ENCODE measurements around the gene MGAT5. TPM values are rescaled to one million over a fixed set of nuclear protein-coding genes. Genes with fewer than 3 reads are reported as not detected.
A peak's percentile ranks its signal among the peaks of the same experiment; 100 is the strongest.

MGAT5 gene
- polyA plus RNA-seq, 6 donors from 2014 or later, result 9.7 to 41.3 (median 29.6) TPM

DNA sequence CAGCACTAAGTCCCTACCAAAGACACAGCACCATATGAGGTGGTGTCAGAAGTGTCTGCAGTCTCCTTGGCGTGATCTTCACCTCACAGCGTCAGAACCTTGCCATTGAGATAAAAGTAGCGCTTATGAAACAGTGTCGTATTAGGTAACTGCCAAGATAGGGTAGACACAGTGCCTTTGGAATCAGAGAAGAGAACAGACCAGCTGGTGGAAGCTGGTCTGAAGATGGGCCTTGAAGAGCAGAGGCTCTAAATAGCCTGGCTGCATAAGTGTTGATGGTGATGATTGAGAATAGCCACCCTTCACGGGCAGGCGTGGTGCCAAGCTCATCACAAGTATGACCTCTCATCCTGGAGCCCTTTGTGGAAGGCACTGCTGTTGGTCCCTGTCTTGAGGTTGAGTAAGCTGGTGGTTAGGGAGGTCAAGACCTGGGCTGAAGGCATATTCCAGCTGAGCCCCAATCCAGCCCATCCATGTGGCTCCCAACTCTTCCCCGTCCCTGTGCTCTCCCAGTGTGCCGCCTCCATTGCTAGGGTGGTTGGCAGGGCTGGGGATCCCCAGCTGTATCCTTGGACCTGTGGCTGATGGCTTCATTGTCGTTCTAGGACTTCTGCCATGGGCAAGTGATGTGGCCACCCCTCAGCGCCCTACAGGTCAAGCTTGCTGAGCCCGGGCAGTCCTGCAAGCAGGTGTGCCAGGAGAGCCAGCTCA, 187.4 kb downstream of the MGAT5 start:
- H3K27me3 Mint-ChIP-seq, result no peaks in the 10 kb centered on the region
- H3K36me3 Mint-ChIP-seq, result peaks cover 8 to 16% of the 10 kb centered on the region in 2 donors
- H3K4me3 Mint-ChIP-seq, result peak overlapping the region in 1 of 8 donors; percentile 15
- H3K4me1 Mint-ChIP-seq, result peaks cover 0 to 5% (median 4%) of the 10 kb centered on the region in 3 donors
- ATAC-seq (ENCODE audit: low read depth in 2 of 2), result no peak
- H3K27ac Mint-ChIP-seq, result peak overlapping the region in 4 of 6 donors; percentile 37 to 88 (median 65)
- H3K9me3 Mint-ChIP-seq, result no peaks in the 10 kb centered on the region
- no peak for DNase-seq

DNA sequence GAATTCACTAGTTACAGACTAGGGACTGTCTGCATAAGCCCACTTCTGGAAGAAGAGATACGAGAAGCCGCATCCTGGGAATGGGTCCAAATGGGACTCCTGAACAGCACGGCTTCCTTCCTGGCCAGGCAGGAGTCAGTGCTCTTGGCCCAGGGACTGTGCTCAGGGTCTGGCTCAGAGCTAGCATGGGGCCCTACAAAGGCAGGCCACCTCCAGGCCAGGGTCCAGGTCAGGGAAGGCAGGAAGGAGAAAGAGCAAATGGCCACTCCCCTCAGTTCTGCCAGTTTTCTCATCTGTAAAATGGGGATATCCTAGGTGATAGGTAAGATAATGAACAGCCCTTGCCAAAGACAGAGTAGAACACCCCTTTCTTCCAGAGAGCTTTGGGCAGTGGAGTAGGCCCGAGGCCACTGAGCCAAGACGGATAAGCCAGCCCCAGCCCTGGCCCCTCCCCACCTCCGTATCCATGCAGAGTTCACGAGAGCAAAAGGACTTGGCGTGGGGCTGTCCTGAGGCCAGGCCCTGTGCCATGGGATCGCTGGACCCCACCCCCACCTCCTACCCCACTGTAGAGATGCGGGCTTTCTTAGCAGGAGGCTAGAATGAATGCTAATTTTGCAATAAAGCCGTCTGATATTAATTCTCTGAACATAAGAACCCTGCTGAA, 190.1 kb downstream of the MGAT5 start:
- Mint-ChIP-seq H3K4me3 (peak overlapping the region in 1 of 8 donors; percentile 9), H3K36me3 (peaks cover 12 to 24% of the 10 kb centered on the region in 2 donors), H3K4me1 (peaks cover 0 to 9% (median 4%) of the 10 kb centered on the region in 3 donors), H3K27ac (peak overlapping the region in 1 of 6 donors; percentile 52), H3K27me3 (no peaks in the 10 kb centered on the region), H3K9me3 (peaks cover 0 to 2% (median 0%) of the 10 kb centered on the region in 7 donors)
- DNase-seq, result no peak
- no peak for ATAC-seq (ENCODE audit: low read depth in 2 of 2)

DNA sequence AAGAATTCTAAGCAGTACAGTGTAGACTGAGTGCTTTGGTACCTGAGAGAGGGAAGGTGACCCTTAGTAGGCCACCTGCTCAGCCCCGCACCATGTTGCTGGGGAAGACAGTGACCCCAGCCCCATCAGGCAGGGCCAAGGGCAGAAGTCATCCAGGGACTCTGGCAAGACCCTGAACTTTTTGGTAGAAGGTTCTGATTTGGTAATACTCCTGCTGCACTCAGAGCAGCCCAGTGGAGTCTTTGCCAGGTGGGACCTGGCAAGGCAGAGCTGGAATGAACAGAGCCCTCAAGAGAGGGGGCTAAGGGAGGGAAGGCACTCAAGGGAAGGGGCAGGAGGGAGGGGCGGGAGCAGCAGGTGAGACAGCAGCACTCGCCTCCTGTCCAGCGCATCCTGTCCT, 191.2 kb downstream of the MGAT5 start:
- peaks cover 8 to 19% of the 10 kb centered on the region in 2 donors for H3K36me3 Mint-ChIP-seq
- no peak for DNase-seq
- peaks cover 0 to 9% (median 4%) of the 10 kb centered on the region in 3 donors for H3K4me1 Mint-ChIP-seq
- peaks cover 0 to 2% (median 0%) of the 10 kb centered on the region in 7 donors for H3K9me3 Mint-ChIP-seq
- peak overlapping the region in 2 of 6 donors; percentile 26 to 73 for H3K27ac Mint-ChIP-seq
- peak overlapping the region in 1 of 8 donors; percentile 5 for H3K4me3 Mint-ChIP-seq
- no peaks in the 10 kb centered on the region for H3K27me3 Mint-ChIP-seq
- ATAC-seq (ENCODE audit: low read depth in 2 of 2), result no peak

GRCh38 chr2:134445985-134446382, 192.1 kb downstream of the MGAT5 start:
- Mint-ChIP-seq H3K27ac (peak overlapping the region in 2 of 6 donors; percentile 26 to 49), H3K36me3 (peaks cover 4 to 12% of the 10 kb centered on the region in 2 donors)

DNA sequence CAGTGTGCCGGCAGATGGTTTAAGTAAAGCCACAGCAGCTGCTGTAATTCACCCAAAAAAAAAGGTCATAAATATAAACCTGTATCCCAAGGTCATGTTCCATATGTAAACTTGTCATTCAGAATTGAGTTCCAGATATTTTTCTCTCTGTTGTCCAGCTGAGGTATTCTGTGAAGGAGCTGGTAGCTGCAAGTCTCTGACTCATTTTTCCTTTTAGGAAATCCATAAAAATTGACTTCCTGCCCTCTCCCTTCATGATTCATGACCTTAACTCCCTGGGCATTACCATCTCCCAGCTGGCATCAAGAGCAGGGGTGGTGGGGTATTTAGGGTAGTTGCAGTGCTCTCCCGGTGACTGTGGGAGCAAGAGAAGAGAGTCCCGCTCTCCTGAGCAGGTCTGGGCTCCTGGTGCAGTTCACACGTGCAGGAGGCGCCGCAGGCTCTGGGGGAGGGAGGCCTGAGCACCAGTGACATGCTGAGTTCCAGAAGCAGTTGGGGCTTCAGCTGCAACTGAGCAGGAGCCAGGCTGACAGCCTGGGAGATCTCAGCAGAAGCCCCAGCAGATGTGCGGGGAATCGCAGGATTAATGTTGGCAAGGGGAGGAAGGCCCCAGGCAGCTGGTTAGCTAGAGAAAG, 192.6 kb downstream of the MGAT5 start:
- peak overlapping the region in 3 of 6 donors; percentile 26 to 70 (median 38) for H3K27ac Mint-ChIP-seq
- no peaks in the 10 kb centered on the region for H3K27me3 Mint-ChIP-seq
- H3K36me3 Mint-ChIP-seq, result peaks cover 4 to 8% of the 10 kb centered on the region in 2 donors
- no peak overlapping the region for H3K4me3 Mint-ChIP-seq
- peaks cover 6 to 11% (median 11%) of the 10 kb centered on the region in 3 donors for H3K4me1 Mint-ChIP-seq
- H3K9me3 Mint-ChIP-seq, result peaks cover 0 to 2% (median 0%) of the 10 kb centered on the region in 7 donors
- no peak for ATAC-seq (ENCODE audit: low read depth in 2 of 2)
- DNase-seq, result no peak

More at GRCh38 chr2:134445985-134446382, 192.1 kb downstream of the MGAT5 start:
- Mint-ChIP-seq H3K4me3 (no peak overlapping the region), H3K27me3 (no peaks in the 10 kb centered on the region), H3K4me1 (peaks cover 7 to 8% (median 8%) of the 10 kb centered on the region in 3 donors), H3K9me3 (peaks cover 0 to 2% (median 0%) of the 10 kb centered on the region in 7 donors)
- ATAC-seq (ENCODE audit: low read depth in 2 of 2) (no peak), DNase-seq (no peak)

DNA sequence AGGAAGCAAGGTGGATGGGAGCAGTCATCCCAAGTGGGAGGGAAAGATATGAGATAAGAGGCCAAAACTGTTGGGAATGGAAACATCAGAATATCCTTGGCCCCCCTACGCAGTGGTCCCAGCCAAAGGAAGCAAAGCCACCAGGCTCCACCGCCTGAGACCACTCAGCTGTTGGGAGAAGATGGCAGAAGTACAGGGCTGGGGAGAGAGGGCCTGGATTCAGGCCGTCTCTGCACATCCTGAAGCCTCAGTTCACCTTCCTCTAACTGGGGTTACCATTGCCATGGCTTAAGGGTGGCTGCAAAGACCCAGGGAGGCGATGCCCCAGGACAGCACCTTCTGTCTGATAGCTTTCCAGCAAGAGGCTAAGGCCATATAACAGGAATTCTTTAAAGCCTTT, 193.8 kb downstream of the MGAT5 start:
- no peak overlapping the region for H3K4me3 Mint-ChIP-seq
- H3K36me3 Mint-ChIP-seq, result peaks cover 8 to 10% of the 10 kb centered on the region in 2 donors
- H3K27ac Mint-ChIP-seq, result peak overlapping the region in 1 of 6 donors; percentile 28
- H3K4me1 Mint-ChIP-seq, result peaks cover 6 to 11% (median 11%) of the 10 kb centered on the region in 3 donors
- H3K9me3 Mint-ChIP-seq, result peaks cover 0 to 2% (median 0%) of the 10 kb centered on the region in 7 donors
- ATAC-seq (ENCODE audit: low read depth in 2 of 2) (no peak), DNase-seq (no peak)
- H3K27me3 Mint-ChIP-seq, result no peaks in the 10 kb centered on the region

DNA sequence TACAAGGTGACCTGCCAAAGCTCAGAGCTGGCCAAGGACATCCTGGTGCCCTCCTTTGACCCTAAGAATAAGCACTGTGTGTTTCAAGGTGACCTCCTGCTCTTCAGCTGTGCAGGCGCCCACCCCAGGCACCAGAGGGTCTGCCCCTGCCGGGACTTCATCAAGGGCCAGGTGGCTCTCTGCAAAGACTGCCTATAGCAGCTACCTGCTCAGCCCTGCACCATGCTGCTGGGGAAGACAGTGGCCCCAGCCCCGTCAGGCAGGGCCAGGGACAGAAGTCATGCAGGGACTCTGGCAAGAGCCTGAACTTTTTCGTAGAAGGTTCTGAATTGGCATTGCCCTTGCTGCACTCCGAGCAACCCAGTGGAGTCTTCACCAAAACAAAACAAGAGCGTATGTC, 194.8 kb downstream of the MGAT5 start:
- Mint-ChIP-seq H3K4me1 (peaks cover 3 to 11% (median 11%) of the 10 kb centered on the region in 3 donors), H3K27ac (peak overlapping the region in 4 of 6 donors; percentile 15 to 78 (median 42)), H3K36me3 (peaks cover 8 to 10% of the 10 kb centered on the region in 2 donors), H3K4me3 (peak overlapping the region in 1 of 8 donors; percentile 12), H3K27me3 (no peaks in the 10 kb centered on the region), H3K9me3 (peaks cover 0 to 2% (median 0%) of the 10 kb centered on the region in 7 donors)
- ATAC-seq (ENCODE audit: low read depth in 2 of 2), result no peak
- no peak for DNase-seq

GRCh38 chr2:134449157-134449556, 195.3 kb downstream of the MGAT5 start:
- DNase-seq, result no peak
- peaks cover 3 to 11% (median 11%) of the 10 kb centered on the region in 3 donors for H3K4me1 Mint-ChIP-seq
- H3K9me3 Mint-ChIP-seq, result peaks cover 0 to 2% (median 0%) of the 10 kb centered on the region in 7 donors
- no peak for ATAC-seq (ENCODE audit: low read depth in 2 of 2)
- no peak overlapping the region for H3K4me3 Mint-ChIP-seq
- H3K36me3 Mint-ChIP-seq, result peaks cover 8 to 10% of the 10 kb centered on the region in 2 donors
- peak overlapping the region in 4 of 6 donors; percentile 32 to 83 (median 74) for H3K27ac Mint-ChIP-seq
- no peaks in the 10 kb centered on the region for H3K27me3 Mint-ChIP-seq

DNA sequence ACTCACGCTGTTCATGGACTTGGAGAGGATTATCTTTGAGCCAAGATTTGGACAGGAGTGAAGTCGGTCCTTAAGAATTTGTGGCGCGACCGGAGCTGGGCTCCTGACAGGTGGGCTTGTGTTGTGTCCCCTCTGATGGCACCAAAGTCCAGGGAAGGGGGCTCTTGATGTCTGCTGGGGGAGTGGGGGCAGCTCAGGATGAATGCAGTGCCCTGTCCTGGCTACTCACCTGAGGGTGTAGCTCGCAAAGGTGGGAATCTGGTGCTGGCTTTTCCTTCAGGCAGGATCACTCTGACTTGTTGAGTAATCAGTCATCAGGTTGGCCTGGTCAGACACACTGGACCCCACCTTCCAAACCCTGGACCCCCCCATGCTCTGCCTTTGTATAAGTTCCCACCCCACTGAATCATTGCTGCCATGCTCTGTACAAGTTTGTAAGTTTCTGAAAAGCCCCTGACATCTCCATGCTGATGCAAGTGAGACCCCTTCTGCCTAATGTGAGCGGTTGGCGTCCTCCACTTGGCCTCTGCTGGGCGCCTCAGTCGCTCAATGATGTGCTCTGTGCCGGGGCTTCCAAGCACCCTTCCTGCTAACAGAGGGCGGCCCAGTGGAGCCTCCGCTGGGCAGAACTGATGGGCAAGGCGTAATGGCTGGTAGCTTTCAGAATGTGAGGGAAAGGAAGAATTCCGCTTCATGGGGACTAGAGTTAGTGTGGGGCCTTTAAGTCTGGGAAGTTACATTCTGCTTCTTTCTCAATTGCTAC, 196.1 kb downstream of the MGAT5 start:
- DNase-seq (no peak), ATAC-seq (ENCODE audit: low read depth in 2 of 2) (no peak)
- Mint-ChIP-seq H3K4me3 (no peak overlapping the region), H3K36me3 (peaks cover 8 to 10% of the 10 kb centered on the region in 2 donors), H3K27ac (peak overlapping the region in 3 of 6 donors; percentile 14 to 95 (median 78)), H3K27me3 (no peaks in the 10 kb centered on the region), H3K4me1 (peaks cover 3 to 13% (median 11%) of the 10 kb centered on the region in 3 donors), H3K9me3 (peaks cover 0 to 2% (median 0%) of the 10 kb centered on the region in 7 donors)

GRCh38 chr2:134451347-134451630, 197.4 kb downstream of the MGAT5 start:
- H3K9me3 Mint-ChIP-seq, result peaks cover 0 to 2% (median 0%) of the 10 kb centered on the region in 7 donors
- no peak overlapping the region for H3K4me3 Mint-ChIP-seq
- ATAC-seq (ENCODE audit: low read depth in 2 of 2) (no peak), DNase-seq (no peak)
- peaks cover 8 to 17% of the 10 kb centered on the region in 2 donors for H3K36me3 Mint-ChIP-seq
- peak overlapping the region in 2 of 6 donors; percentile 45 to 95 for H3K27ac Mint-ChIP-seq
- peaks cover 3 to 15% (median 11%) of the 10 kb centered on the region in 3 donors for H3K4me1 Mint-ChIP-seq
- no peaks in the 10 kb centered on the region for H3K27me3 Mint-ChIP-seq

GRCh38 chr2:134452042-134452733, 198.3 kb downstream of the MGAT5 start:
- DNase-seq, result no peak

DNA sequence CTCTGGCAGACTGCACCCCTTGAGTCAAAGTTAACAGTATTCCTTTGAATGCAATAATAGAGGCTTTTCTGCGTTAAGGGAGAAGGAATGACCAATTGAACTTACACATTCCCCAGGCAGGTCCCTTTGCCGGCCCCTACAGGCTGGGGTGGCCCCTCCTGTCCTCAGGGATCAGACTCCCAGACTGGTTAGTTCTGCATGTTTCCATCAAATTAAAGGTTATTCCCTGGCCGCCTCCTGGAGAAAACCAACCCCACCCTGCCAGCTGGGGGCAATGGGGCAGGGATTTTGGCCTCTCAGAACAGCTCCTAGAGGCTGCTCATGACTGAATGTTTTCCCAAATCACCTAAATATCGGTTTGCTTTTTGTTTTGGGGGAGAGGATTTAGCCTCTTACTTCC, 199.6 kb downstream of the MGAT5 start:
- no peak overlapping the region for H3K4me3 Mint-ChIP-seq
- H3K27me3 Mint-ChIP-seq, result no peaks in the 10 kb centered on the region
- H3K36me3 Mint-ChIP-seq, result peaks cover under 1 to 13% of the 10 kb centered on the region in 2 donors
- no peak for DNase-seq
- H3K9me3 Mint-ChIP-seq, result peaks cover 0 to 2% (median 0%) of the 10 kb centered on the region in 7 donors
- peak overlapping the region in 2 of 6 donors; percentile 31 to 83 for H3K27ac Mint-ChIP-seq
- ATAC-seq (ENCODE audit: low read depth in 2 of 2), result no peak
- H3K4me1 Mint-ChIP-seq, result peaks cover 4 to 15% (median 11%) of the 10 kb centered on the region in 3 donors

More at GRCh38 chr2:134452042-134452733, 198.3 kb downstream of the MGAT5 start:
- Mint-ChIP-seq H3K4me1 (peaks cover 3 to 15% (median 11%) of the 10 kb centered on the region in 3 donors), H3K27ac (peak overlapping the region in 2 of 6 donors; percentile 24 to 70), H3K9me3 (peaks cover 0 to 2% (median 0%) of the 10 kb centered on the region in 7 donors), H3K36me3 (peaks cover 8 to 17% of the 10 kb centered on the region in 2 donors), H3K4me3 (peak overlapping the region in 1 of 8 donors; percentile 20), H3K27me3 (no peaks in the 10 kb centered on the region)
- ATAC-seq (ENCODE audit: low read depth in 2 of 2), result no peak
